GM21526 (cell line): ENCODE results near the gene CYB561A3.

Source experiments
- ATAC-seq: cut with Tn5 transposase; IDR thresholded peaks from one replicate; pipeline ENCODE4 v1.9.1; 2021; ENCODE audit warnings: moderate library complexity; ENCODE audit not compliant: unreplicated experiment, low FRiP score

CYB561A3 gene

GRCh38 chr11:61329871-61330270 lies 31.8 kb downstream of the CYB561A3 start:
- ATAC-seq: no peak

GRCh38 chr11:61328351-61328750 lies 33.3 kb downstream of the CYB561A3 start:
- ATAC-seq: no peak

DNA sequence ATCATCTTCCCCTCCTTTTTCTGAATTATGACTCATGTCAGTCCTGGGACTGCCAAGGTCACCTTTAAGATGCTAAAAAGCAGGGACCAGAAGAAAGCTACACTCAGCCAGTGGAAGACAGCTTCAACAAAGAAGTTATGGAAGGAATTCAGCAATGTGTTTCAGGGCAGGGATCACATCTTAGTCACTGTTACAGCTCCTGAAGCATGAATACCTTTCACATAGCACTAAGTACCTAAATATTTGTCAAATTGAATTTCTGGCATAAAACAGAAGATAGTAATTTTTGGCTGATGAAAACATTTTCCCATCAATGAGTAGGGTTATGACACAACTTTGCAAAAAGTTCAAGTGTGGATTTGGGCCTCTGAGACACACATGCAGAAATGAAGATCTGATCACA lies 34.0 kb downstream of the CYB561A3 start:
- ATAC-seq: no peak

- ATAC-seq: no peak
Observed at GRCh38 chr11:61325649-61326414, 35.9 kb downstream of the CYB561A3 start.

- ATAC-seq: no peak
Observed at GRCh38 chr11:61315260-61315659, 46.4 kb downstream of the CYB561A3 start.

- ATAC-seq: no peak
Observed at GRCh38 chr11:61310749-61311148, 50.9 kb downstream of the CYB561A3 start.

GRCh38 chr11:61309739-61310138 lies 51.9 kb downstream of the CYB561A3 start:
- no peak for ATAC-seq

- no peak for ATAC-seq
Observed at GRCh38 chr11:61309141-61309540, 52.5 kb downstream of the CYB561A3 start.

DNA sequence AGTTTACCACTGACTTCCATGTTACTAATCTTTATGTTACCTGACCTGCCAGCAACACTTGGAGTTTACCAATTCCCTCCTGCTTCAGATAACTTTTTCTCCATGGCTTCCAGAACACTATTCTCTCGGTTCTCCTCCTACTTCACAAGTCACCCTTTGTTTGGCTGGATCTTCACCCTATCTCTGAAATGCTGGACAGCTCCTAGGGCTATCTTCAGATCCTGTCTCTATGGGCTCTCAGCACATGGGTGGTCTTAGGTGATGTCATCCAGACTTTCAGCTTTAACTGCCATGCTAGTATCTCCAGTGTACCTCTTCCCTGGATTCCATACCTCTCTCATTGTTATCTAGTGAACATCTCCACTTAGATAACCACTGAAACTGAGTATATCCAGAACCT lies 54.3 kb downstream of the CYB561A3 start:
- ATAC-seq: no peak

DNA sequence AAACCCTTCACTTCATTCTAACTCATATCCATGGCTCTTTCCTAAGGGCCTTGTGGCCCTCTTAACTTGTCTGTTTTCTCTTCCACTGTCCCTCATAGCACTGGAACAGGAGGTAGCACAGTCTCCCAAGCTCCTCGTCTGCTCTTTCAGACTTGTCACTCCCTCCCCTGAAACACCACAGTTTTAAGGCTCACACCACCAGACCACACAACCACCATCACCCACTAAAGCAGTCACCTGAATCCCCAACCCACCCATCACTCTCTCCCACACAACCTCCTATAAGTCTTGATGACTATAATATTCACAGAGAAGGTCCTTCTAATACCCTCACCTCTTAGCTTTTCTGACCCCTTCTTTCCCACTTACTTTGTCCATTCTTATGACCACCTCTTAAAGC lies 55.5 kb downstream of the CYB561A3 start:
- ATAC-seq: no peak

- no peak for ATAC-seq
Observed at GRCh38 chr11:61305417-61305816, 56.3 kb downstream of the CYB561A3 start.

GRCh38 chr11:61303725-61304124 lies 58.0 kb downstream of the CYB561A3 start:
- no peak for ATAC-seq

DNA sequence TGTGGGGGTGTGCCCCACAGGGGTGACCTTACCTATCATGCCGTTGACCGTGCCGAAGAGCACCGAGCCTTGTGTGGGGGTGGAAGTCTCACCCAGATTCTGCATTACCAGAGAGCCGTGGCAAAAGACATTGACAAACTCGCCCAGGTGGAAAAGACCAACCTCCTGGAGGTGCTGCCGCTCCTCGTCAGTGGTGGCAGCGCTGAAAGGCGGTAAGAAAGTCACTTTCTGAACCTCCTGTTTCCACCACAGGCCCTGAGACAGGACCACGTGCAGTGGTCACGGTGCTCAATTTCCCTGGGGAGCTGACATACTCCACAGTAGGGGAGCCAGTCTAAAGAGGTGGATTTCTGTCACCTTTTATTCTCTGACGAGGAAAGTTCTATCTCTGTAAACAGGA lies 59.1 kb downstream of the CYB561A3 start:
- ATAC-seq: no peak
